ENCODE results near the gene TNFRSF13B. TPM values are rescaled to one million over a fixed set of nuclear protein-coding genes. Genes with fewer than 3 reads are reported as not detected.

TNFRSF13B gene
- total RNA-seq, 1 donor from 2014 or later = not detected

GRCh38 chr17:16918443-16918842, 53.5 kb downstream of the TNFRSF13B start:
- Histone ChIP-seq H3K4me3 (no peak overlapping the region), H3K27me3 (ENCODE audit: low read depth) (peaks cover 7% of the 10 kb centered on the region), H3K9me3 (replicated peaks) (no peaks in the 10 kb centered on the region), H3K4me1 (no peaks in the 10 kb centered on the region), H3K36me3 (no peaks in the 10 kb centered on the region), H3K27ac (replicated peaks) (no peak overlapping the region)
- DNase-seq = no peak
- TF ChIP-seq CTCF (IDR thresholded peaks at IDR 0.05; ENCODE audit: borderline replicate concordance) = no peak
- intact Hi-C loops (cut with micrococcal nuclease) = no loop called here

GRCh38 chr17:16917671-16918394, 54.1 kb downstream of the TNFRSF13B start:
- Histone ChIP-seq H3K36me3 (no peaks in the 10 kb centered on the region), H3K4me3 (no peak overlapping the region), H3K27me3 (ENCODE audit: low read depth) (peaks cover 7% of the 10 kb centered on the region), H3K4me1 (no peaks in the 10 kb centered on the region), H3K27ac (replicated peaks) (no peak overlapping the region), H3K9me3 (replicated peaks) (no peaks in the 10 kb centered on the region)
- TF ChIP-seq CTCF (IDR thresholded peaks at IDR 0.05; ENCODE audit: borderline replicate concordance) = no peak
- intact Hi-C loops (cut with micrococcal nuclease) = no loop called here
- DNase-seq = peak; percentile 3

GRCh38 chr17:16916557-16916920, 55.4 kb downstream of the TNFRSF13B start:
- Histone ChIP-seq H3K4me1 (peaks cover under 1% of the 10 kb centered on the region), H3K27me3 (ENCODE audit: low read depth) (peaks cover 7% of the 10 kb centered on the region), H3K4me3 (no peak overlapping the region), H3K36me3 (no peaks in the 10 kb centered on the region), H3K27ac (replicated peaks) (no peak overlapping the region), H3K9me3 (replicated peaks) (no peaks in the 10 kb centered on the region)
- no peak for DNase-seq
- intact Hi-C loops (cut with micrococcal nuclease) = no loop called here
- no peak for TF ChIP-seq CTCF (IDR thresholded peaks at IDR 0.05; ENCODE audit: borderline replicate concordance)

DNA sequence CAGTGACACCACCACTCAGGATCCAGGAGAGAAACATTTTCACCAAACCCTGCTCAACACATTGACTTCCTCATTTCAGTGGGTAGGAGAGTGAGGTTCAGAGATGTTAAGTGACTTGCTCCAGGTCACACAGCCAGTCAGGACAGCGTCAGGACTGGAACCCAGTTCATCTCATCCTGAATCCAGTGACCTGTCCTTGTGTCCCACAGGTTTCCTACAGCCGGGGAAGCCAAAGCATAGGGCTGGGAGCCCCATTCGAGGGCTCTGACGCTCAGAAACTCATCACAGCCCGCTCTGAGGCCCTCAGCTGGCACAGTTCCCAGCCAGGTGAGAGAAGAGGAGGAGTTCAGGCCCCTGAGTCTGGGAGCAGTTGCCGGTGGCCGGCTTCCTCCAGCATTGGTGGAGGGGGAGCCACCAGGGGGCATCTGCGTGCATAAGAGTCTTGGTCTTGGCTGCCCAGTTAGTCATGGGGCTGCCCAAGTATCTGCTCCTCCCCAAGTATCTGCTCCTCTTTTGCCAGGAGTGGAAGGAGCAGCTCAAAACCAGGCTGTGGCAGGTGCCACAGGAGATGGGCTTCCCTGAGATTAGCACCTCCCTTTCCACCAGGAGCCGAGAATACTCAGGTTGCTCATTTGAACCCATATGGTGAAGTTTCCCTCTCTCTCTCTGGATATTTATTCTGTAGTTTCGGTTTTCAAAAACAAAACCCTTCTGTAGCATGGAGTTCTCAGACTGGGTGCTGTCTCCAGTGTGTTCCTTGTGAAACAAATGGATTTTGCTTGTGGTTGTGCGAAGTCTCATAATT, 56.0 kb downstream of the TNFRSF13B start:
- DNase-seq = peak; percentile 40
- no peak overlapping the region for H3K27ac ChIP-seq (replicated peaks)
- H3K27me3 ChIP-seq (ENCODE audit: low read depth) = peaks cover 11% of the 10 kb centered on the region
- peaks cover 7% of the 10 kb centered on the region for H3K4me1 ChIP-seq
- no peaks in the 10 kb centered on the region for H3K9me3 ChIP-seq (replicated peaks)
- H3K36me3 ChIP-seq = no peaks in the 10 kb centered on the region
- TF ChIP-seq CTCF (IDR thresholded peaks at IDR 0.05; ENCODE audit: borderline replicate concordance) = peak; percentile 46
- H3K4me3 ChIP-seq = no peak overlapping the region
- intact Hi-C loops (cut with micrococcal nuclease) = no loop called here

GRCh38 chr17:16913463-16913862, 58.5 kb downstream of the TNFRSF13B start:
- DNase-seq = no peak
- no peaks in the 10 kb centered on the region for H3K9me3 ChIP-seq (replicated peaks)
- H3K27ac ChIP-seq (replicated peaks) = no peak overlapping the region
- peaks cover 7% of the 10 kb centered on the region for H3K4me1 ChIP-seq
- H3K36me3 ChIP-seq = no peaks in the 10 kb centered on the region
- H3K4me3 ChIP-seq = no peak overlapping the region
- peaks cover 17% of the 10 kb centered on the region for H3K27me3 ChIP-seq (ENCODE audit: low read depth)
- intact Hi-C loops (cut with micrococcal nuclease) = no loop called here
- no peak for TF ChIP-seq CTCF (IDR thresholded peaks at IDR 0.05; ENCODE audit: borderline replicate concordance)
